Ovary (tissue), 9 donors: ENCODE data around the gene SMTNL1. TPM values are rescaled to one million over a fixed set of nuclear protein-coding genes. Genes with fewer than 3 reads are reported as not detected.

Source experiments
- DNase-seq, 5 donors: peaks; one replicate each; pipeline ENCODE4 v3.0.0-alpha.2; 2019 to 2020
- H3K27ac ChIP-seq, 2 donors: fragments of 200-600 bp; one replicate each; pipeline versions ENCODE4 v1.5.1 to v1.8.0; 2019 to 2022
- H3K27me3 ChIP-seq: fragments of 200-600 bp; one replicate; pipeline ENCODE4 v1.8.0; 2022
- H3K36me3 ChIP-seq: fragments of 200-600 bp; sonication (generic); one replicate; pipeline ENCODE4 v1.5.1; 2019
- H3K4me1 ChIP-seq: one replicate; pipeline ENCODE4 v1.8.1; 2013; ENCODE audit warnings: mild to moderate bottlenecking, moderate library complexity; ENCODE audit not compliant: insufficient read depth
- H3K4me3 ChIP-seq: fragments of 200-600 bp; sonication (generic); one replicate; pipeline ENCODE4 v1.5.1; 2017
- H3K9me3 ChIP-seq, 2 donors: fragments of 200-600 bp in 1 of 2; sonication (generic) in 1 of 2; one replicate each; pipeline versions ENCODE4 v1.5.1 to v1.8.1; 2013 to 2019; ENCODE audit warnings: mild to moderate bottlenecking in 1 of 2, moderate library complexity in 1 of 2
- CTCF ChIP-seq, 3 donors: fragments of 450-650 bp in 2 of 3; fragments of 200-600 bp in 1 of 3; IDR thresholded peaks; one replicate each; pipeline versions ENCODE4 v1.5.1 to v1.8.0; 2016 to 2022; ENCODE audit warnings: antibody characterized with exemption in 3 of 3, mild to moderate bottlenecking in 1 of 3
- EP300 ChIP-seq: sonication (generic); formaldehyde crosslinking; IDR thresholded peaks from one replicate; pipeline ENCODE4 v1.6.1; 2017; ENCODE audit warnings: antibody characterized with exemption
- POLR2A ChIP-seq: fragments of 450-650 bp; IDR thresholded peaks from one replicate; pipeline ENCODE4 v1.6.1; 2017; ENCODE audit warnings: antibody characterized with exemption, mild to moderate bottlenecking, moderate library complexity
- WGBS, 3 donors: extraction: QIAGEN DNeasy Blood & Tissue Kit in 1 of 3; methylation state at CpG; one replicate each; pipeline versions ENCODE4 v1.1.5 to v1.1.7; 2013 to 2017; 5-methylcytosine and 5-hydroxymethylcytosine counted together
- intact Hi-C, 4 donors: fragments of 100-400 bp; cut with DNase I; formaldehyde crosslinking; loops; one replicate each; pipeline versions ENCODE4 v1.11.0 to v1.15.1; 2022 to 2023
- polyA plus RNA-seq, 2 donors: library from polyadenylated mRNA; stranded (reverse); fragments of 200-250 nt in 1 of 2; fragments of 350-450 nt in 1 of 2; fragmentation: Illumina TruSeq in 1 of 2; extraction: RNeasy Lipid Tissue Mini Kit (QIAGEN cat#74804) in 1 of 2; gene quantifications; one replicate each; pipeline ENCODE4 v1.2.3, GENCODE V29; 2013 to 2014
- total RNA-seq, 7 donors: library from RNA; depleted of rRNA in 2 of 7; stranded (reverse); fragments of >200 nt in 2 of 7; fragmentation: NEBNext Ultra II Directional in 3 of 7; extraction: Animal tissue kit (Norgen Biotek cat#: 25700) in 3 of 7; gene quantifications; one replicate each; pipeline versions ENCODE4 v1.1.0 to v1.2.4, GENCODE V29; 2016 to 2023
- donor health status: DM: no; HTN: no; CAD: no; lungs with moderate emphysema.
- donor health status: DM: no; HTN: no; CAD: no.
- donor health status: Bipolar disorder and iron deficiency.
- donor health status: DM: yes; HTN: yes; CAD: no.
- donor health status: DM: no; HTN: no; CAD: no.
- donor health status: DM: yes; HTN: yes; CAD: no.

SMTNL1 gene
- total and polyA plus RNA-seq, 9 donors = not detected

DNA sequence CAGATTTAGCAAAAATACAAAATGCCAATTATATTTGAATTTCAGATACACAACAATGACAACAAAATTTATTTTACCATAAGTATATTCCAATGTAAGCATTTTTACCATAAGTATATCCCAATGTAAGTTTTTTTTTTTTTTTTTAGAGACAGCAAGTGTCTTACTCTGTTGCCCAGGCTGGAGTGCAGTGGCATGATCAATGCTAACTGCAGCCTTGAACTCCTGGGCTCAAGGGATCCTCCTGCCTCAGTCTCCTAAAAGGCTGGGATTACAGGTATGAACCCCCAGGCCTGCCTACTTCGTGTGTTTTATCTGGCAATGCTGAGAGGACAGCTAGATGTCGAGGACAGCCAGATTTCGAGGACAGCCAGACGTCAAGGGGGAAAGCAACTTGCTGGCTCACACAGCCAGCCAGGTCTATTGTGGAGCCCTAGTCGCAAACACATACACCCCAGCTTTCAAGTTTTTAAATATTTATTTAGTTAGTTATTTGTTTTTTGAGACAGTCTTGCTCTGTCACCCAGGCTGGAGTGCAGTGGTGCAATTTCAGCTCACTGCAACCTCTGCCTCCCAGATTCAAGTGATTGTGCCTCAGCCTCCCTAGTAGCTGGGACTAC, 59.0 kb downstream of the SMTNL1 start:
- TF ChIP-seq EP300 (no peak), CTCF (IDR thresholded peaks at IDR 0.05) (no peak), POLR2A (no peak)
- H3K36me3 ChIP-seq = no peaks in the 10 kb centered on the region
- WGBS, 3 donors = 84 to 89% (median 85%) methylated on average over 5 of the region's 5 CpGs
- peak overlapping the region in 1 of 2 donors; percentile 96 for H3K27ac ChIP-seq
- no peak overlapping the region for H3K4me3 ChIP-seq
- H3K4me1 ChIP-seq = peaks cover 5% of the 10 kb centered on the region
- H3K9me3 ChIP-seq = no peaks in the 10 kb centered on the region
- intact Hi-C loops = no loop called here
- peak in 1 of 5 donors; percentile 25 for DNase-seq
- H3K27me3 ChIP-seq = no peaks in the 10 kb centered on the region

DNA sequence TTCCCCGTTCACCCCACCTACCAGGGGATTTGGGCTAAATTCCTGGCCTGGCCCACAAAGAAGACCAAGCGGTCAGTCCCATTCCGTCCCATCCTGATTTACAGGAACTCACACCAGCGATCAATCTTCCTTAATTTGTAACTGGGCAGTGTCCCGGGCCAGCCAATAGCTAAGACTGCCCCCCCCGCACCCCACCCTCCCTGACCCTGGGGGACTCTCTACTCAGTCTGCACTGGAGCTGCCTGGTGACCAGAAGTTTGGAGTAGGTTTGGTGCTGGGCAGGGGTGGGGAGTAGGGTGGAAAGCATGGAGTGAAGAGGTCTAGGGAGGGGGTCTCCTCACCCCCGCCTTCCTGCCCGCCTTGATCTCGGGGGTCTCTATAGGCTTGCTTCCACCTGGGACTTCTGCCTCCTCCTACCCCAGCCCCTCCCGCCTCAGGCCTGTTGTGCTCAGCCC, 60.1 kb downstream of the SMTNL1 start, which contains the start of gene SERPING1:
Gene SERPING1 (plus strand): TSS at position 225 of the 455 bp plus-strand sequence. CDS start 586 bp downstream, outside the sequence.
- Histone ChIP-seq H3K9me3 (no peaks in the 10 kb centered on the region), H3K4me3 (peak within 1 kb of the TSS; percentile 60), H3K27me3 (no peaks in the 10 kb centered on the region), H3K36me3 (no peaks in the 10 kb centered on the region), H3K4me1 (peaks cover 5% of the 10 kb centered on the region), H3K27ac (peak within 1 kb of the TSS; percentile 91 to 96)
- 3% methylated on average over 10 of the region's 10 CpGs for WGBS, 3 donors
- peak; percentile 14 for TF ChIP-seq EP300
- TF ChIP-seq CTCF (IDR thresholded peaks at IDR 0.05) = no peak
- peak; percentile 42 for TF ChIP-seq POLR2A
- intact Hi-C loops = no loop called here
- DNase-seq = peak; percentile 73 to 90 (median 82)

DNA sequence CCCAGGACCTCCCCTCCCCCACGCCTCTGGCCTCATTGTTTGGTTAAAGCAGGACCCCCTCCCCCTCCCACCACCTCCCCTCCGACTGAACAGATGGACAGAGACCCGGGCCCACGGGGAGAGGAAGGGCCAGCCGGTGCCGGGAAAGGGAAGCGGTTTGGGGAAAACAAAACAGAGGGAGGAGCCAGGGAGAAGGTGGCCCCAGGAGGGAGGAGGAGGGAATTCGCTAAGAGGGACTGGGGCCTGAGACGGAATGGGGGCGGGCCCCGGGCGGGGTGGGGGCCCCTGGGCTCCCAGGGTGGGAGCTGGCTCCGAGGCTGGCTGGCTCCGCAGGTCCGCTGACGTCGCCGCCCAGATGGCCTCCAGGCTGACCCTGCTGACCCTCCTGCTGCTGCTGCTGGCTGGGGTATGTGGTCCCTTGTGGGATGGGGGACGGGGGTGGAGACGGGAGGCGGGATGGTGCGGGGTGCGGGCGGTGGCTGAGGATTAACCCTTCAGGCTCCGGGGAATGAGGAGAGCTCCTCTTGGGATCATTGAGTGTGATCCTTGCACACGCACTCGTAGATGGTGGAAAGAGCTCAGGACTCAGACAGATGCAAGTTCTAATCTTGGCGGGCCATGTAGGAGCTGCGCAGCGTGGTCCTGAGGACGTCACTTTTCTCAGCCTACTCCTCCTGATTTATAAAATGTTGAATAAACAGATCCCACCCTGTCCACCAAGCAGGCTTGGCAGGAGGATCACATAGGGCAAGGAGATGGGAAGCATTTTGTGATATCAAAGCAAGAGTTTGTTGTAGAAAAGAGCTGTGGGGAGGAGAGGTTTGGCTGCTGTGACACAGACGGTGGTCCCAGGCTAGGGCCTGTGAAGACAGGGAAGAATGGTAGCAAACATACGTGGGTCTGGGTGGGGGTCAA, 60.8 kb downstream of the SMTNL1 start:
- peak overlapping the region; percentile 91 to 96 for H3K27ac ChIP-seq
- no peaks in the 10 kb centered on the region for H3K27me3 ChIP-seq
- H3K36me3 ChIP-seq = no peaks in the 10 kb centered on the region
- TF ChIP-seq EP300 = no peak
- no peak for TF ChIP-seq CTCF (IDR thresholded peaks at IDR 0.05)
- TF ChIP-seq POLR2A = no peak
- 1% methylated on average over 33 of the region's 33 CpGs for WGBS, 3 donors
- H3K4me1 ChIP-seq = peaks cover 5% of the 10 kb centered on the region
- intact Hi-C loops = no loop called here
- H3K9me3 ChIP-seq = no peaks in the 10 kb centered on the region
- H3K4me3 ChIP-seq = peak overlapping the region; percentile 60
- peak; percentile 88 to 93 (median 92) for DNase-seq

DNA sequence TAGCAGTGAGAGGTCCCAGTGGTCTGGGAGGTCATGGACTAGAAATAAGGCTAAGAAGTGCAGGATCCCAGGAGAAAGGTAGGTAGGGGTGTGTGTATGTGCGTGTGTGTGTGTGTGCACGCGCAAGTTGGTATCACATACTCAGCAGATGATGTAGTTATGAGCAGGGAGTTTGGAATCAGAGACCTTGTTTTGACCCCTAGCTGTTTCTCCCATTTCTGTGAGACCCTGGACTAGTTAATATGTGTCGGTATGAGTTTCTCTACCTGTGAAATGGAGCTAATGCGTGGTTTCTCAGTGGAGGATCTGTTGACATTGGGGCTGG, 61.4 kb downstream of the SMTNL1 start:
- peak in 3 of 5 donors; percentile 22 to 43 (median 25) for DNase-seq
- Histone ChIP-seq H3K4me1 (peaks cover 5% of the 10 kb centered on the region), H3K9me3 (no peaks in the 10 kb centered on the region), H3K4me3 (peak overlapping the region; percentile 60), H3K36me3 (no peaks in the 10 kb centered on the region), H3K27ac (peak overlapping the region in 1 of 2 donors; percentile 96), H3K27me3 (no peaks in the 10 kb centered on the region)
- 19 to 38% (median 23%) methylated on average over 5 of the region's 5 CpGs for WGBS, 3 donors
- intact Hi-C loops = no loop called here
- TF ChIP-seq POLR2A = peak; percentile 22
- TF ChIP-seq EP300 = no peak
